22Rv1 (cell line): ENCODE results near the gene KLHL21.
"Not testable (repeated sequence)": the region's sequence is repeated elsewhere in the genome, so short reads cannot be mapped to it uniquely, and the experiment has no call there.

Source experiments
- H3K27ac ChIP-seq: fragments of 450-650 bp; 2 replicates; pipeline ENCODE4 v1.5.1; 2017
- CTCF ChIP-seq: fragments of 450-650 bp; IDR thresholded peaks from 2 replicates; pipeline ENCODE4 v1.5.1; 2017; ENCODE audit warnings: mild to moderate bottlenecking
- ZFX ChIP-seq: fragments of 450-650 bp; IDR thresholded peaks from 2 replicates; pipeline ENCODE4 v1.6.1; 2017; ENCODE audit warnings: antibody characterized with exemption, borderline replicate concordance

The KLHL21 gene

GRCh38 chr1:6637770-6638169 is 35.1 kb upstream of the KLHL21 start:
- H3K27ac ChIP-seq = no peak overlapping the region
- TF ChIP-seq CTCF (no peak), ZFX (no peak)

- H3K27ac ChIP-seq = not testable (repeated sequence)
These were observed 34.1 kb upstream of the KLHL21 start for GRCh38 chr1:6636778-6637177.

GRCh38 chr1:6635910-6636760 is 33.5 kb upstream of the KLHL21 start:
- H3K27ac ChIP-seq = no peak overlapping the region
- TF ChIP-seq ZFX (no peak), CTCF (no peak)

- no peak for TF ChIP-seq ZFX
- TF ChIP-seq CTCF = no peak
- no peak overlapping the region for H3K27ac ChIP-seq
These were observed 32.7 kb upstream of the KLHL21 start for GRCh38 chr1:6635161-6635909.

- peak; percentile 49 for TF ChIP-seq CTCF
- TF ChIP-seq ZFX = no peak
These were observed 31.8 kb upstream of the KLHL21 start for GRCh38 chr1:6634371-6635052.

GRCh38 chr1:6632588-6633514 is 30.2 kb upstream of the KLHL21 start:
- H3K27ac ChIP-seq = no peak overlapping the region

More at GRCh38 chr1:6634371-6635052, 31.8 kb upstream of the KLHL21 start:
- no peak overlapping the region for H3K27ac ChIP-seq

More at GRCh38 chr1:6632588-6633514, 30.2 kb upstream of the KLHL21 start:
- no peak for TF ChIP-seq CTCF
- TF ChIP-seq ZFX = no peak
